GM23338 (cell line): ENCODE measurements around the gene TRHDE. TPM values are rescaled to one million over a fixed set of nuclear protein-coding genes. Genes with fewer than 3 reads are reported as not detected.

Experiments used
- ATAC-seq: fragments of 200-7000 bp; cut with Tn5 transposase; 3 replicates; pipeline ENCODE4 v1.9.1; 2020
- DNase-seq: peaks from one replicate; pipeline ENCODE4 v3.0.0-alpha.2; 2015; ENCODE audit warnings: low spot score
- H2AFZ ChIP-seq: fragments of 200-600 bp; sonication (generic); 2 replicates; pipeline ENCODE4 v1.8.0; 2016; ENCODE audit warnings: antibody characterized with exemption, mild to moderate bottlenecking, moderate library complexity
- H3F3A ChIP-seq: fragments of 200-600 bp; sonication (generic); replicated peaks from 2 replicates; pipeline ENCODE4 v1.8.0; 2017; ENCODE audit warnings: antibody characterized with exemption, mixed run types, low read depth
- H3K27ac ChIP-seq: fragments of 200-600 bp; sonication (generic); 2 replicates; pipeline ENCODE4 v1.6.1; 2016; ENCODE audit warnings: low read depth
- H3K27me3 ChIP-seq: fragments of 200-600 bp; sonication (generic); 2 replicates; pipeline ENCODE4 v1.8.0; 2016; ENCODE audit warnings: mild to moderate bottlenecking, mixed run types, moderate library complexity; ENCODE audit not compliant: insufficient read depth
- H3K36me3 ChIP-seq: fragments of 200-600 bp; sonication (generic); 2 replicates; pipeline ENCODE4 v1.8.0; 2016; ENCODE audit warnings: mild to moderate bottlenecking; ENCODE audit not compliant: insufficient read depth
- H3K4me1 ChIP-seq: fragments of 200-600 bp; sonication (generic); 2 replicates; pipeline ENCODE4 v1.8.0; 2016; ENCODE audit warnings: mild to moderate bottlenecking, moderate library complexity; ENCODE audit not compliant: insufficient read depth
- H3K4me2 ChIP-seq: fragments of 200-600 bp; sonication (generic); 2 replicates; pipeline ENCODE4 v1.7.1; 2017; ENCODE audit warnings: mixed run types
- H3K4me3 ChIP-seq: fragments of 200-600 bp; sonication (generic); 2 replicates; pipeline ENCODE4 v1.6.1; 2016; ENCODE audit warnings: mixed run types
- H3K79me2 ChIP-seq: fragments of 200-600 bp; sonication (generic); replicated peaks from 2 replicates; pipeline ENCODE4 v1.8.0; 2017; ENCODE audit warnings: mild to moderate bottlenecking; ENCODE audit not compliant: insufficient read depth
- H3K9me2 ChIP-seq: fragments of 200-600 bp; sonication (generic); 2 replicates; pipeline ENCODE4 v1.8.0; 2017; ENCODE audit not compliant: insufficient read depth
- H4K20me1 ChIP-seq: fragments of 200-600 bp; sonication (generic); replicated peaks from 2 replicates; pipeline ENCODE4 v1.8.0; 2017; ENCODE audit warnings: mild to moderate bottlenecking; ENCODE audit not compliant: insufficient read depth
- H3K27ac Mint-ChIP-seq: 2 replicates; pipeline ENCODE4 v1.8.0; 2020; ENCODE audit warnings: inconsistent platforms, mild to moderate bottlenecking, moderate library complexity, mixed read lengths
- H3K27me3 Mint-ChIP-seq: 3 replicates; pipeline ENCODE4 v1.8.0; 2022; ENCODE audit warnings: low read depth, mild to moderate bottlenecking, moderate library complexity, mixed read lengths, inconsistent platforms; ENCODE audit not compliant: insufficient read depth, poor library complexity
- H3K36me3 Mint-ChIP-seq: 3 replicates; pipeline ENCODE4 v1.8.0; 2021; ENCODE audit warnings: low read depth, mild to moderate bottlenecking, inconsistent platforms, moderate library complexity, mixed read lengths
- H3K4me1 Mint-ChIP-seq: 3 replicates; pipeline ENCODE4 v1.8.0; 2020; ENCODE audit warnings: mild to moderate bottlenecking, inconsistent platforms, mixed read lengths
- H3K4me3 Mint-ChIP-seq: 3 replicates; pipeline ENCODE4 v1.8.0; 2021; ENCODE audit warnings: moderate library complexity, mild to moderate bottlenecking, inconsistent platforms, mixed read lengths
- H3K9me3 Mint-ChIP-seq: 3 replicates; pipeline ENCODE4 v1.8.0; 2020; ENCODE audit warnings: moderate library complexity, mild to moderate bottlenecking, inconsistent platforms, mixed read lengths
- CREB1 ChIP-seq: fragments of 250-450 bp; sonication (Bioruptor Pico); IDR thresholded peaks from 2 replicates; pipeline ENCODE4 v1.5.0; 2020; ENCODE audit warnings: low read depth, mild to moderate bottlenecking, moderate library complexity
- CTCF ChIP-seq, 2 experiments: fragments of 200-600 bp in 1 of 2; sonication (generic) in 1 of 2; conservative IDR thresholded peaks; 2 replicates each; pipeline versions ENCODE4 v1.5.1 to v1.6.1; 2016 to 2017; ENCODE audit warnings: antibody characterized with exemption in 2 of 2, low read depth in 2 of 2, mild to moderate bottlenecking in 2 of 2, moderate library complexity in 1 of 2
- ETS1 ChIP-seq: IDR thresholded peaks from 2 replicates; pipeline ENCODE4 v1.6.1; 2016; ENCODE audit warnings: antibody characterized with exemption
- EZH2 ChIP-seq: fragments of 200-600 bp; sonication (generic); IDR thresholded peaks from one replicate; pipeline ENCODE4 v1.8.0; 2017; ENCODE audit warnings: antibody characterized with exemption, mild to moderate bottlenecking, low read depth; ENCODE audit not compliant: unreplicated experiment
- EZH2phosphoT487 ChIP-seq: fragments of 200-600 bp; sonication (generic); IDR thresholded peaks from one replicate; pipeline ENCODE4 v1.8.1; 2018; ENCODE audit warnings: antibody characterized with exemption; ENCODE audit not compliant: unreplicated experiment
- JUNB ChIP-seq: IDR thresholded peaks from one replicate; pipeline ENCODE4 v1.6.1; 2016; ENCODE audit warnings: antibody characterized with exemption; ENCODE audit not compliant: unreplicated experiment
- NANOG ChIP-seq: IDR thresholded peaks from 2 replicates; pipeline ENCODE4 v1.6.1; 2016; ENCODE audit warnings: antibody characterized with exemption, borderline replicate concordance
- POLR2AphosphoS5 ChIP-seq: IDR thresholded peaks from 2 replicates; pipeline ENCODE4 v1.6.1; 2016; ENCODE audit warnings: antibody characterized with exemption, low read depth
- REST ChIP-seq: IDR thresholded peaks from one replicate; pipeline ENCODE4 v1.6.1; 2018; ENCODE audit warnings: antibody characterized with exemption; ENCODE audit not compliant: unreplicated experiment
- STAT1 ChIP-seq: IDR thresholded peaks from one replicate; pipeline ENCODE4 v1.6.1; 2016; ENCODE audit warnings: antibody characterized with exemption; ENCODE audit not compliant: unreplicated experiment
- ZNF114 ChIP-seq: fragments of 250-450 bp; sonication (Bioruptor Pico); IDR thresholded peaks from 2 replicates; pipeline ENCODE4 v1.5.0; 2020; ENCODE audit warnings: mild to moderate bottlenecking, moderate library complexity
- ZNF331 ChIP-seq: fragments of 250-450 bp; sonication (Bioruptor Pico); IDR thresholded peaks from 2 replicates; pipeline ENCODE4 v1.5.0; 2020; ENCODE audit warnings: low read depth, mild to moderate bottlenecking, moderate library complexity
- ZNF462 ChIP-seq: fragments of 250-450 bp; sonication (Bioruptor Pico); IDR thresholded peaks from 2 replicates; pipeline ENCODE4 v1.5.0; 2020; ENCODE audit warnings: mild to moderate bottlenecking, moderate library complexity
- polyA plus RNA-seq: library from polyadenylated mRNA; unstranded; fragments of >200 nt; fragmentation: Nextera tagmentation; extraction: Ambion mirVana; gene quantifications from 2 replicates; pipeline ENCODE4 v1.2.1, GENCODE V29; 2016
- total RNA-seq: library from RNA; depleted of rRNA; stranded (reverse); fragments of >200 nt; shearing (Covaris generic); gene quantifications from 2 replicates; pipeline ENCODE4 v1.2.3, GENCODE V29; 2014

The TRHDE gene
- total and polyA plus RNA-seq, 2 experiments from 2014 or later, result 1.3 to 7.7 TPM

- TF ChIP-seq ZNF462 (CRISPR knock-in tag), result no peak
- TF ChIP-seq ZNF331 (CRISPR knock-in tag), result no peak
- no peak for TF ChIP-seq JUNB
- TF ChIP-seq EZH2, result no peak
- no peak for TF ChIP-seq STAT1
- no peak for TF ChIP-seq POLR2AphosphoS5
- no peak for TF ChIP-seq EZH2phosphoT487
Observed at GRCh38 chr12:72692338-72692737, 420.2 kb downstream of the TRHDE start (continued).

GRCh38 chr12:72694193-72694592 lies 422.0 kb downstream of the TRHDE start:
- H3K4me3 Mint-ChIP-seq, result no peak overlapping the region
- Histone ChIP-seq H3K4me3 (no peak overlapping the region), H2AFZ (no peak overlapping the region), H3K79me2 (no peaks in the 10 kb centered on the region), H3K4me2 (no peak overlapping the region), H3K4me1 (no peaks in the 10 kb centered on the region), H3K27me3 (no peaks in the 10 kb centered on the region), H3K36me3 (0 out of 2 replicates have a peak, but pooled peaks cover 6% of the 10 kb centered on the region), H3K27ac (no peak overlapping the region), H3F3A (no peaks in the 10 kb centered on the region), H3K9me2 (peaks cover 12% of the 10 kb centered on the region; the same call in 1 of the 2 replicates), H4K20me1 (no peaks in the 10 kb centered on the region)
- H3K9me3 Mint-ChIP-seq, result peaks cover 8% of the 10 kb centered on the region; the same call in 2 of the 3 replicates
- H3K36me3 Mint-ChIP-seq, result peaks cover 14% of the 10 kb centered on the region; the same call in 2 of the 3 replicates
- no peak for ATAC-seq
- TF ChIP-seq POLR2AphosphoS5, result no peak
- no peak for TF ChIP-seq CREB1 (CRISPR knock-in tag)
- TF ChIP-seq STAT1, result no peak
- TF ChIP-seq NANOG, result no peak
- no peak for TF ChIP-seq ZNF114 (CRISPR knock-in tag)
- no peak for TF ChIP-seq ETS1
- no peak for TF ChIP-seq CTCF (conservative IDR thresholded peaks at IDR 0.05; ENCODE audit: low read depth in 2 of 2)
- TF ChIP-seq EZH2, result no peak
- no peak for TF ChIP-seq REST
- peaks cover 10% of the 10 kb centered on the region for H3K4me1 Mint-ChIP-seq
- no peak overlapping the region for H3K27ac Mint-ChIP-seq
- no peak for DNase-seq
- no peaks in the 10 kb centered on the region for H3K27me3 Mint-ChIP-seq
